GM19043 (cell line): ENCODE measurements around the gene HSD11B1L.
A peak's percentile ranks its signal among the peaks of the same experiment; 100 is the strongest.
"Not testable (repeated sequence)": the region's sequence is repeated elsewhere in the genome, so short reads cannot be mapped to it uniquely, and the experiment has no call there.

Experiments
- ATAC-seq: cut with Tn5 transposase; IDR thresholded peaks from one replicate; pipeline ENCODE4 v1.9.1; 2021; ENCODE audit warnings: low read depth; ENCODE audit not compliant: unreplicated experiment

Gene HSD11B1L

DNA sequence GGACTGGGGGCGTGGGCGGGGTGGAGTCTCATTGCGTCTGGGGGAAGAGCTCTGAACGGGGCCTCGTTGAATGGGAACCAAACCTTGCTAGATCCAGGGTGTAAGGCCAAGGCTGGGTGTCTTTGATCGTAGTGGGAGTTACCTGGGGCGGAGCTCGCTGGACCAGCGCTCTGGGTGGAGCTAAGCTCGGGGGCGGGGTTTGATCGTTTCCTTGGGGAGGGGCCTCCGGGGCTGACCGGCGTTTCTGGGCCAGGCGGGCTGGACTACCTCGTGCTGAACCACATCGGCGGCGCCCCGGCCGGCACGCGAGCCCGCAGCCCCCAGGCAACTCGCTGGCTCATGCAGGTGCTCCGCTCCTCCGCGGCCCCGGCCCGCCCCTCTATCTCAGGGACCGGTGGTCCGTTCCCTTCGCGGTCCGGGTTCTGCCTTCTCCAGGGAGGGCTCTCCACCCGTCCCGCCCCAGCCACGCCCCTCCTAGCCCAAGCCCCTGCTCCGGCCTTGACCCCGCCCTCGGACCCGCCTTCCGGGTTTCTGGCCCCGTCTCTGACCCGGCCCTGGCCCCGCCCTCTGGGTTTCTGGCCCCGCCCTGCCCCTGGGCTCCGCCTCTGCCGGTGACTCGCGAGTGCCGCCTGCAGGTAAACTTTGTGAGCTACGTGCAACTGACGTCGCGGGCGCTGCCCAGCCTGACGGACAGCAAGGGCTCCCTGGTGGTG lies 6.0 kb downstream of the HSD11B1L start:
- peak; percentile 49 for ATAC-seq

DNA sequence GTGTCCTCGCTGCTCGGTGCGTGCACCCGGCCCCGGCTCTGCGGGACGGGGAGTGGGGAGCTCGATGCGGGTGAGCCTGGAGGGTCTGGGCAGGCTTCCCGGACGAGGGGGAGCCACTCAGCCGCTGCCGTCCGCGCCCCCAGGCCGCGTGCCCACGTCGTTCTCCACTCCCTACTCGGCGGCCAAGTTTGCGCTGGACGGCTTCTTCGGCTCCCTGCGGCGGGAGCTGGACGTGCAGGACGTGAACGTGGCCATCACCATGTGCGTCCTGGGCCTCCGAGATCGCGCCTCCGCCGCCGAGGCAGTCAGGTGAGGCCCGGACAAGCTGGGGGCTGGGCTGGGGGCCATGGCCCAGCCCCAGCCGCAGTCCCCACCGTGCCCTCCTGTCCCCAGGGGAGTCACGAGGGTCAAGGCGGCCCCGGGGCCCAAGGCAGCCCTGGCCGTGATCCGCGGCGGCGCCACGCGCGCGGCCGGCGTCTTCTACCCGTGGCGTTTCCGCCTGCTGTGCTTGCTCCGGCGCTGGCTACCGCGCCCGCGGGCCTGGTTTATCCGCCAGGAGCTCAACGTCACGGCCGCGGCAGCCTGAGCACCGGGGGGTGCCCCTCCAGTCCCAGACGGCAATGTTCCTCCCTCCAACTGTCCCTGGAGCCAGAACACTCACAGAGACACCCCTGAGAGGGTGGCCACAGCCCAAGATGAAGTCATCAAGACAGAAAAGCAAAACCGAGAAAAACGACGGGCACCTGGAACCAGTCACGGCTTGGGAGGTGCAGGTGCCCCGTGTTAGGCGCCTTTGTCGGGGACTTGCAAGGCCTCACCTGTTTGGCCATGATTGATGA lies 6.8 kb downstream of the HSD11B1L start:
- no peak for ATAC-seq

DNA sequence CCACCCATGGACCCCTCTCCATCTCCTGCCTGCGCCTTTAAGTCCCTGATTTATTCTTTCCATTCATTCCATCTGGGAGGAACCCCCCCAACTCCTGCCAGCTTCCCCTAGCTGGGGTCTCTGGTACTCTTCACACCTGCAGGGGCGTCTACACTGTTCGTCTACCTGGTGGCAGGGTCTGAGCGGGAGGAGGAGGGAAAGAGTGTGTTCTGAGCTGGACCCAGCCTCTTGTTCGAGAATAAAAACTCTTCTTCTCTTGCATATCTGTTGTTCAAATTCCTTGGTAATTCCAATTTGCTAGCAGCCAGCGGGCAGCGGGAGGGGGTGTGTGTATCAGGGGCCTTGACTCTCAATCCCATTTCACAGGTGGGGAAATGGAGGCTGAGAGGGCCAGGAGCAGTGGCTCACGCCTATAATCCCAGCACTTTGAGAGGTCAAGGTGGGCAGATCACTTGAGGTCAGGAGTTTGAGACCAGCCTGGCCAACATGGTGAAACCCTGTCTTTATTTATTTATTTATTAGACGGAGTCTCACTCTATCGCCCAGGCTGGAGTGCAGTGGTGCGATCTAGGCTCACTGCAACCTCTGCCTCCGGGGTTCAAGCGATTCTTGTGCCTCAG lies 7.5 kb downstream of the HSD11B1L start:
- not testable (repeated sequence) for ATAC-seq

DNA sequence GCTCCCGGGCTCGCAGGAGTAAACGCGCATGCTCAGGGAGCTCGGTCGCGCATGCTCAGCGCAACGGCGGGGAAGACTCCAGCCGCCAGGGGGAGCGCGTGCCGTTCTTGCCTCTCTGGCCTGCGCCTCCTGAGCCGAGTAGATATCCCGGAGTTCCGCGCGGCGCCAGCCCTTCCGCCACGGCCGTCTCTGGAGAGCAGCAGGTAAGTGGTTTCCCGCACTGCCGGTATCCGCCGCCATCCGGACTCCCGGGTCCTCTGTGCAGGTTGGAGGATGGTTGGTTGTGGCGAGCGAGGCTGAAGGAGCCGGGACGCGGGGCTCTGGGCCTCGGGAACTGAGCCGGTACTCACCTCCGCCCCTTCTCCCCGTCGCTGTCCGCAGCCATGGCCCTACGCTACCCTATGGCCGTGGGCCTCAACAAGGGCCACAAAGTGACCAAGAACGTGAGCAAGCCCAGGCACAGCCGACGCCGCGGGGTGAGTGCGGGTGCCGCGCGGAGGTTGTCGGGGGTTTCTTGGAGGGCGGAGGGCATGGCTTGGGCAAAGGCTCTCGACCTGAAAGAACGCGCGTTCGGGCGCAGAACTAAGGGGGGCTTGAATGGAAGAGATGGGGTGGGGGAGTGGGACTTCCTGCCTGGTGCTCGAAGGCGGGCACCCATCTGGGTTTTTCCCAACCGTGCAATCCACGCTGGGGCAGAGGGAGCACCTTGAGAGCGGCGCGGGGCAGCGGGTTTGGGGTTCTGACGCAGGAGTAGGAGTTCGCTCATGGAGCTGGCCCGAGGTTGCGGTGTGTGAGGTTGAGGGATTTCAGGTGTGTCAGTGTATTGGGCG lies 9.5 kb downstream of the HSD11B1L start, which contains the start of gene RPL36:
TSS of gene RPL36 (plus strand) at position 171 of the 830 bp plus-strand sequence. CDS start at position 384, 213 bp downstream.
- ATAC-seq: peak; percentile 48

DNA sequence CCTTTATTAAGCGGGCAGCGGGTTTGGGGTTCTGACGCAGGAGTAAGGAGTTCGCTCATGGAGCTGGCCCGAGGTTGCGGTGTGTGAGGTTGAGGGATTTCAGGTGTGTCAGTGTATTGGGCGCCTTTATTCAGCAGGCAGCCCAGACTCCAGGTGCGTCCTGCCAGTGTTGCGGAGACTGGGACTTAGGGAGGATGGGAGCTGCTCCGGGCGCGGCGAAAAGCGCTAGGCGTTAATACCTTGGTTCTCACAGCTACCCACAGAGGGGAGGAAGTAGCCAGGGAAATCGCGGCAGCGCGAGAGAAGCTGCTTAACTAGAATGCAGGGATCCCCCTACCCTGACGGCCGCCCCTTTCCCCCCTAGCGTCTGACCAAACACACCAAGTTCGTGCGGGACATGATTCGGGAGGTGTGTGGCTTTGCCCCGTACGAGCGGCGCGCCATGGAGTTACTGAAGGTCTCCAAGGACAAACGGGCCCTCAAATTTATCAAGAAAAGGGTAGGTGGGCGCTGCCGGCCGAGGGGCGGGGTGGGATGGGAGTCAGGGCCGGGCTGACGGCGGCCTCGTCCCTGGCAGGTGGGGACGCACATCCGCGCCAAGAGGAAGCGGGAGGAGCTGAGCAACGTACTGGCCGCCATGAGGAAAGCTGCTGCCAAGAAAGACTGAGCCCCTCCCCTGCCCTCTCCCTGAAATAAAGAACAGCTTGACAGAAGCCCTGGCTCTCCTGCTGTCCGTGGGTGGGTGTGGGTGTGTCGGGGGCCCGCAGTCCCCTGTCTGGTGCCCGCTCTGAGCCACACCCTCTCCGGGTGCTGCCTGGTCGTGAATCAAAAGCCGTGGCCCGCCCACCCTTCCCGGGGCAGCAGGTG lies 10.4 kb downstream of the HSD11B1L start:
- no peak for ATAC-seq

DNA sequence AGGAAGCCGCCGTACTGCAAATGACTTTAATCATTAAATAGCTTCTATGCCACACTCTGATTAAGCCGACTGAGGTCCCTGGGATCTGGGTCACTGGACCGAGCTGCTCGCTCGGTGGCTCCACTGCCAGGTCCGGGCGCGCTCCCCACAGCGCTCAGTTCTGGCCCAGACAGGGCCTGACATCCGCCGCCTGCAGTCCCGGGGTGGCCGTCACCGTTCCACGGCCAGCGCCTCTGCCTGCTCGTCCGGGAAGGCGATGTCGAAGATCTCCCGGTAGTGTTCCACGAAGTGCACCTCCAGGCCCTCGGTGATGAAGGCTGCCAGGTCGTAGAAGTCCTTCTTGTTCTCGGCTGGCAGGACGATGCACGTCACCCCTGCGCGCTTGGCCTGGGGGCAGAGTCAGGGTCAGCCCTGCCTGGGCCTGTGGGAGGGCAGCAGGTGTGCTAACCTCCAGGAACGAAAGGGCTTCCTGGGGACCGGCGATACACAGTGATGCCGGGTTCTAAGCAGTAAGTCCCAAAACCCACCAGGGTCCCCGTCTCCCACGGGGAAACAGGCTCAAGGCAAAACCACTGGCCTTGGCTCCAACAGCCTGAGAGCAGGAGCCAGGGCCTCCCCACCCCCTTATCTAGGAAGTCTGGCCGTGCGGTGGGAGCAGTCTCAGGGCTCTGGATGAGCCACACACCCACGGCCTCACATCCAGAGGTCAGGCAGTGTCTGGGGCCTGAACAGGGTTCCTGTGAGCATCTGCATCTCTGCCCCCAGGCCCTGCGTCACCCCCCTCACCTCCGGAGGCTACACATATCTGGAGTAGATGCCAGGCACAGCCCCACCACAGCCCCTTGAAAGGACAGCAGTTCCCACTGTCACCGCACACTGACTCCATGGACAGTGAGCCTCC lies 11.2 kb downstream of the HSD11B1L start:
- ATAC-seq: no peak

DNA sequence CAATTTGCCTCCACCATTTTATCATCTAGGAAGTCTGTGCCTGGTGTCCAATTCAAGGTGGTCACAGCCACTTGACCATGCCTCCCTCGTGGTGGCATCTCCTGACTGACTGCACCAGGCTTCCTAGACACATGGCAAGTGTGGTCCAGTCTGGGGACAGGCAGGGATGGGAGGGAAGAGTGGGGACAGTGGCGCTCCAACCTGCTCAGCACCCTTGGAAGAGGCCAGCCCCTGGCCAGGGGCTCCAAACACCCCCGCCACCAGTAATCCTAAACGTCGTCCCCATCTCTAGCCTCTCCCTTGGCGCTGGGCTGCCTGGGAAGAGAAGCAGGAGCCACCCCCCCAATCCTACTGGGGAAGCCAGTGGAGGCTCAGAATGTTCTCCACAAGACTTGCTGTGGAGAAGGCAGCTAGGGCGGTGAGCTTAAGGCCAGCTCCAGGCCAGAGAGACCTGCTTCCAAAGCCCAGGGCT lies 11.9 kb downstream of the HSD11B1L start:
- ATAC-seq: no peak

DNA sequence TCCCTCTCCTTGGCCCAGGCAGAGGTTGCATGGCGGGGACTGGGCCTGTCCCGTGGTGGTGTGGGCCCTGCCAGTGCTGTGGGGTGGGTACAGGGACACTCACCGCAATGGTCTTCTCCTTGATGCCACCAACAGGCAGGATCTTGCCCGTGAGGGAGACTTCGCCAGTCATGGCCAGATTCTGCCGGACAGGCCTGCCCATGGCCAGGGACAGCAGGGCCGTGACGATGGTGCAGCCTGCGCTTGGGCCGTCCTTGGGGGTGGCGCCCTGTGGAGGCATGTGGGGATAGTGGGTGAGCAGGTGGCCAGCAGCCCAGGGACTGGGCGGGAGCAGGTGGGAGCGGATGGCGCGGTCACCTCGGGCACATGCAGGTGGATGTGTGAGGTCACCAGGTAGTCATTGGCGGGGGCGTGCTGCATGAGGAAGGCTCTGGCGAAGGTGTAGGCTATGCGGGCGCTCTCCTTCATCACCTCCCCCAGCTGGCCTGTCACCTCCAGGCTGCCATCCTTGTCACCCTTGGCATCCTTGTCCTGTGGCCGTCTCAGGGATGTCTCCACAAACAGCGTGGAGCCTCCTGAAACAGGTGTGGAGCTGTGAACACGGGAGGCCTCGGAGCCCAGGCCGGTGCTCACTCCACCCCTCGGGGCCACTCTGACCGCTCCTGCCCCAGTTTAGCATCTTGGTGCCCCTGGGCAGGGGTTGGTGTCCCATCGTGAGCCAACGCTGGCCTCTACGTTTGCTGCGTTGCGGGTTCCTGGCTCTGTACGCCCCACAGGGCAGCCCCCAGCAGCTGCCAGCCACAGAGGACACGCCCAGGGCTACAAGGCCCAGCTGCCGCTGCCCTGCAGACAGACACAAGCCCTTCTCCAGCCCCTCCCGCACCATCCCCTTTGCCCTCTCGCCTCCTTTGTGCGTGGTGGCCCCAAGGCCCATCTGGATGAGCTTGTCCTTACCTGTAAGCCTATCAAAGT lies 12.7 kb downstream of the HSD11B1L start:
- ATAC-seq: no peak

DNA sequence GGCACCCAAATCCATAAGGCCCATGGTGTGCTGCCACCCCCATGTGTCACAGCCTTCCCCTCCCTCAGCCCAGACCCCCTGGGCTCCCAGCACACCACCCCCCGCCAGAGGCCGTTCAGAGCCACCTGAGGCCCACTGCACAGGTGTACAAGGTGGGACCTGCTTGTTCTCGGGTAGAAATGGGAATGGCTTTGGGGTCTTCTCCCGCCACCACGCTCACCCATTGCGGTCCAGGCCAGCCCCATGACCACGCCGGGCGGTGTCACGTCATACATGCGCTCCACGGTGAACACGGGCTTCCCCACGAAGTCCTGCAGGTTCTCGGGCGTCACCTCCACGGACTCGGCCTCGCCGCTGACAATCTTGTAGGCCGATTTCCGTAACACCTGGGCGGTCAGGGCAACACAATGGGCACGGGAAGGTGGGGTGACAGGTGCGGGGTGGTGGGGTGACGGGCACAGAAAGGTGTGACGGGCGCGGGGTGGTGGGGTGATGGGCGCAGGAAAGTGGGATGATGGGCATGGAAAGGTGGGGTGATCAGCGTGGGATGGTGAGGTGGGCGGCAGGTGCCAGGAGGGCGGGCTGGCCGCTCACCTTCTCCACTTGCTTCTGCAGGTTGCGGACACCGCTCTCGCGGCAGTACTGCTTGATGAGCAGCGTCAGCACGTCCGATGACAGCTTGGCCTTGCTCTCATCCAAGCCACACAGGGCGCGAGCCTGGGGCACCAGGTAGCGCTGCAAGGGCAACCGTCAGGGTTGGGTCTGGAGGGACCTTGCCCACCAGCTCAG lies 13.5 kb downstream of the HSD11B1L start:
- ATAC-seq: no peak

DNA sequence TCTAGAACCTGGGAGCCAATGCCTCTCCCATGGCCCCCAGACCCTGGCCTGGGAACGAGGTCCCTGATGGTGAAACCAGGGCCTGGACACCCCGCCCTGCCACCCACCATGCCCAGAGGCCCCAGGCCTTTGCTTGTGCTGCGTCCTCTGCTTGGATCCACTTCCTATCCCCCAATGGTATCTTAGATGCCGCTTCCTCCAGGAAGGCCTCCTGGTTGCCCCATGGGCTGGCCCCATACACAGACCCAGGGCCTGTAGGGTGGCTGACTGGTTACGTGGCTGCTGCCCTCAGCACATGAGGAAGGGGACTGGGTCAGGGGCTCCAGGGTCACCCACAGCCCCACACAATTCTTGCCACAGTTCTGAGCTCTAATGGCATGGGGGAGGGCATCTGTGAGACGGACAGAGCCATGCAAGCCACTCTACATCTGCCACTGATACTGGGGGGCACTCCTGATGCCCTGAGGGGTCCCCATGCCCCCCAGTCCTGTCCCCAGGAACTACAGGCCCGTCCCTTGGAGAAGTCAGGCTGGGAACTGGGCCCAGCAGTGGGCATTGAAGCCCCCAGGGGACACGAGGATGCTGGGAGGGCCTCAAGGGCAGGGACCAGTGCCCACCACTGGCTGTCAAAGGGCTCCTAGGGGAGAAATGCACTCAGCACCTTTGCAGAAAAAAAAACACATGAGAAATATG lies 14.3 kb downstream of the HSD11B1L start:
- no peak for ATAC-seq

DNA sequence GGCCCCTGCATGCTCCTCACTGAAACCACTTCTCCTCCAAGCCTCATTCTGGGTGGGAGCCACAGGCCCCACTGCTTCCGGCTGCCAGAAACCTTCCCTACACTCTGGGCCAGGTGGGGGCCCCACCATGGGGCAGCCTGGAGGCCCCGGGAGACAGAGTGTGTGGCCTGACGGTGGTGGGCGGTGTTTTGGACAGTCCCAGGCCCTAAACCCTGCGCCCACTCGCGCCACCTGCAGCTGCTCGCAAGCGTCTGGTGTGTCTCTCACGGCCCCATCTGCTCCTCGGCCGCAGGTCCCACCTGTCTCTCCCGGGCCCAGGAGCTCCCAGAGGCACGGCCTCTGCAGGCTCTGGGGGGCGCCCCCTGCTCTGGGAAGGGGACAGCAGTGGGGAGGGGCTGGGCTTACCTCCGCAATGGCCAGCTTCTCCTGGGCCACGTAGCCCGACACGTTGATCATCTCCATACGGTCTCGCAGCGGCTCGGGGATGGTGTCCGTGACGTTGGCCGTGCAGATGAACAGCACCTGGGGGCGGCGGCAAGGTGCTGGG lies 14.9 kb downstream of the HSD11B1L start:
- no peak for ATAC-seq

DNA sequence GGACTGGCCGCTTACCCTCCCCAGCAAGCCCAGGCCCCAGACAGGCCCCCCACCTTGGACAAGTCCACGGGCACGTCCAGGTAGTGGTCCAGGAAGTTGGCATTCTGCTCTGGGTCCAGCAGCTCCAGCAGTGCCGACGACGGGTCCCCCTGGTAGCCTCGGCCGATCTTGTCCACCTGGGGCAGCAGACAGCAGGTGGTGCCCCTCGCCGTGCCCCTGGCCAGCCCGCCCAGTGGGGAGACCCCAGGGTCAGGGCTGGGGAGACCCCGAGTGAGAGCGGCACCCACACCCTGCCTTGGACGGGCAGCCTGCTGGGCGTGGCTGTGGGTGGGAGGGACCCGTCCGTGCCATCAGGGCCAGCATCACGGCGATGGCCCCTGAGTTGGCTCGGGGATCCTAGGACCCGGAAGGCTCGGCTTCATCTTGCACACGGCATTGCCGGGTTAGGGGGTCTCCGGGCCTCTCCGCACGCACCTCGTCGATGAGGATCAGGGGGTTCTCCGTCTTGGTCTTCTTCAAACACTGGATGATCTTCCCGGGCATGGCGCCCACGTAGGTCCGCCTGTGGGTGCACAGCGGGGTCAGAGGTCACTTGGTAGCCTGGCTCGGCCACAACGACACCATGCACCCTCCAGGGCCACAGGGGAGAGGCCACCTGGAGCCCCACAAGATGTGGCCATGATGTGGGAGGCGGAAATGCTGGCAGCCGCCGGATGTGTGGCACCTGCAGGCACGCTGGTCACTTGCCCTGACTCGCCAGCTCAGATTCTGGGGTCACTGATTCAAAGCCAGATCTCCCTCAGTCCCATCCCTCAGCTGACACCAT lies 15.6 kb downstream of the HSD11B1L start:
- no peak for ATAC-seq

DNA sequence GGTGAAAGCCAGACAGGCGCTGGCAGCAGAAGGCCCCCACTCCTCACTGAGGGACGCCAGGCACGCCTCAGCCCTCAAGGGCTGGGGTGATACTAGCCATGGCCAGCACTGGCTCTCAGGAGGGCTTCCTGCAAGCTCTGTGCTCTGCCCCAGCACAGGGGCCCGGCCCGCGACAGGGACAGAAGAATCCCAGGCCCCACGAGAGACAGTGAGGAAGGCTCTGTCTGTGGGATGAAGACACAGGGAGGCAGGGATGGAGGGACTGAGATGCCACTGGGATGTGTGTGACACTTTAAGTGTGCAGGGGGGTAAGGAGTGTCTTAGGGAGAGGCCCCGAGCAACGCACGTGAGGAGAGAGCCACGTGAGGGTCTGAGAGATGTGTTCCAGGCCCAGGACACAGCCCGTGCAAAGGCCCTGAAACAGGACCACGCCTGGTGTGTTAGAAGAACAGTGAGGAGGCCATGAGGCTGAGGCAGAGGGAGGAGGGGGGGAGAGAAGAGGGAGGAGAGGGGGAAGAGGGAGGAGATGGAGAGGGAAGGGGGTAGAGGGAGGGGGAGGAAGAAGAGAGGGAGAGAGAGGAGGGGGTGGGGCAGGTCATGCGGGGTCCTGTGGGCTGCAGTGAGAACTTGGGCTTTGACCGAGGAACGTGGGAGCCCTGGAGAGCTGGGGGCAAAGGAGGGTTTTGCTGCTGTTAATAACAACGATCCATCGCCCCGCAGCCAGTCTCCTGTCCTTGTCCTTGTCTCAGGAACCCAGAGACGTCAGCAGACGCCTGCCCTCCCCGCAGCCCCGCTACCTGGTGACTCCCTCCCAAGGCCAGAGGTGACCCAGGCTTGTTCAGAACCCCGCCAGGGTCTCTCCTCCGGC lies 16.4 kb downstream of the HSD11B1L start:
- no peak for ATAC-seq
